ENCODE data around the gene DAO. TPM values are rescaled to one million over a fixed set of nuclear protein-coding genes. Genes with fewer than 3 reads are reported as not detected.

DAO gene
- total and polyA plus RNA-seq, 2 of the 4 experiments (the other 2 are of a cell fraction), result not detected

GRCh38 chr12:108835860-108836634, 43.8 kb upstream of the DAO start:
- intact Hi-C loops (cut with micrococcal nuclease) (no loop called here), in situ Hi-C loops (cut with MboI; ENCODE audit: low sequenced_read_pairs) (no loop called here), dilution Hi-C loops (cut with HindIII; ENCODE audit: low sequenced_read_pairs, unreplicated experiment) (no loop called here)
- no TSS peak for BruUV-seq (replicated peaks)
- Histone ChIP-seq H3K18ac (ENCODE audit: low read depth, low read length) (peak overlapping the region; percentile 38; the same call in 1 of the 2 replicates), H2BK120ac (ENCODE audit: low read depth, low read length) (peak overlapping the region; percentile 96), H4K91ac (ENCODE audit: insufficient read depth, low read depth, low read length) (peak overlapping the region; percentile 81), H2AK9ac (replicated peaks; ENCODE audit: low read depth, low read length, poor library complexity) (no peak overlapping the region), H2BK20ac (ENCODE audit: low read depth, low read length) (peak overlapping the region; percentile 80), H2BK5ac (ENCODE audit: low read depth, low read length, poor library complexity, severe bottlenecking) (peak overlapping the region; percentile 98), H3K36me3 (ENCODE audit: control insufficient read depth, insufficient read depth, low read length) (peaks cover 39% of the 10 kb centered on the region), H4K8ac (ENCODE audit: low read depth in 2 of 2, low read length in 2 of 2) (peak overlapping the region; percentile 88 to 98), H3K23ac (ENCODE audit: low read depth, low read length) (peak overlapping the region; percentile 88), H3K9me3 (ENCODE audit: control insufficient read depth, insufficient read depth, low read length) (no peaks in the 10 kb centered on the region), H3K4me3 (ENCODE audit: insufficient read depth, low read depth, low read length) (no peak overlapping the region), H3K79me1 (ENCODE audit: low read depth in 1 of 2, low read length in 2 of 2) (peaks cover 23 to 77% of the 10 kb centered on the region in 2 experiments), H2AK5ac (ENCODE audit: low read depth, low read length) (peak overlapping the region; percentile 97), H3K4me1 (ENCODE audit: control insufficient read depth, insufficient read depth, low read length) (peaks cover 56% of the 10 kb centered on the region), H4K20me1 (ENCODE audit: insufficient read depth, low read length) (peaks cover 3% of the 10 kb centered on the region), H3K4ac (ENCODE audit: low read depth, low read length) (peak overlapping the region; percentile 98), H3K4me2 (ENCODE audit: low read depth, low read length) (no peak overlapping the region), H3K27me3 (ENCODE audit: control insufficient read depth, insufficient read depth, low read length) (no peaks in the 10 kb centered on the region), H3K9me1 (ENCODE audit: insufficient read depth, low read length) (peaks cover 41% of the 10 kb centered on the region), H3K56ac (ENCODE audit: extremely low read depth, insufficient read depth, low read length) (0 out of 2 replicates have a peak overlapping the region, but pooled peaks have one; percentile 47), H3K9ac (ENCODE audit: low read depth, low read length) (peak overlapping the region; percentile 32; the same call in 1 of the 2 replicates), H4K5ac (ENCODE audit: low read depth, low read length) (peak overlapping the region; percentile 63; the same call in 1 of the 2 replicates), H2AFZ (replicated peaks; ENCODE audit: low read length, poor library complexity) (no peak overlapping the region), H3K14ac (replicated peaks; ENCODE audit: low read depth, low read length) (peak overlapping the region; percentile 87), H3K27ac (ENCODE audit: insufficient read depth, low read length) (peak overlapping the region; percentile 62), H2BK15ac (ENCODE audit: low read depth, low read length) (peak overlapping the region; percentile 100)
- no peak for TF ChIP-seq RAD21 (IDR thresholded peaks at IDR 0.05; ENCODE audit: low read length)
- no peak for TF ChIP-seq SMC3 (IDR thresholded peaks at IDR 0.05; ENCODE audit: low read depth, low read length)
- DNase-seq (no peak), ATAC-seq (ENCODE audit: low read depth) (no peak)
- CTCF ChIA-PET, result interaction anchor here (1.4 kb wide), 1 partner anchor 18 kb away, joined by 3 read pairs; no protein-coding TSS in a partner anchor
- no CpG with 5 or more reads among the region's 7 CpGs for WGBS, 2 experiments (ENCODE audit: extremely low coverage in 2 of 2, insufficient read length in 1 of 2)
- POLR2A ChIA-PET (ENCODE audit: unreplicated experiment), result no interaction called here

Data from IMR-90 (cell line).